HG03565 (cell line): ENCODE measurements around the gene HOXA11.
A peak's percentile ranks its signal among the peaks of the same experiment; 100 is the strongest.

Experiments
- ATAC-seq: cut with Tn5 transposase; IDR thresholded peaks from one replicate; pipeline ENCODE4 v1.9.1; 2021; ENCODE audit warnings: mild to moderate bottlenecking, moderate library complexity; ENCODE audit not compliant: unreplicated experiment

Gene HOXA11

DNA sequence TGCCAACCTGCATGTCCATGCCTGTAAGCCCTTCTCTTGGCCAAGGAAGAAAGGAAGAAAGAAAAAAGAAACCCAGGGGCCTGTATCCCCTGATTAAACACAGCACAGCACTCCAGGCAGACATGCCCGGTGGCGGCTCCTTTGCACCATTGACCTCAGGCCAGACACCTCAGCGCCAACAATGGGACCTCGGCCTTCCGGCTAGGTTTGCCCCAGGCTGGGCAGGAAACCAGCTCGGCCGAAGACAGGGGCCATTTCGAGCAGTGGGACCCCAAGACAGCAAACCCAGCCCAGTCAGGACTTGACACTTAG is 13.8 kb downstream of the HOXA11 start:
- no peak for ATAC-seq

DNA sequence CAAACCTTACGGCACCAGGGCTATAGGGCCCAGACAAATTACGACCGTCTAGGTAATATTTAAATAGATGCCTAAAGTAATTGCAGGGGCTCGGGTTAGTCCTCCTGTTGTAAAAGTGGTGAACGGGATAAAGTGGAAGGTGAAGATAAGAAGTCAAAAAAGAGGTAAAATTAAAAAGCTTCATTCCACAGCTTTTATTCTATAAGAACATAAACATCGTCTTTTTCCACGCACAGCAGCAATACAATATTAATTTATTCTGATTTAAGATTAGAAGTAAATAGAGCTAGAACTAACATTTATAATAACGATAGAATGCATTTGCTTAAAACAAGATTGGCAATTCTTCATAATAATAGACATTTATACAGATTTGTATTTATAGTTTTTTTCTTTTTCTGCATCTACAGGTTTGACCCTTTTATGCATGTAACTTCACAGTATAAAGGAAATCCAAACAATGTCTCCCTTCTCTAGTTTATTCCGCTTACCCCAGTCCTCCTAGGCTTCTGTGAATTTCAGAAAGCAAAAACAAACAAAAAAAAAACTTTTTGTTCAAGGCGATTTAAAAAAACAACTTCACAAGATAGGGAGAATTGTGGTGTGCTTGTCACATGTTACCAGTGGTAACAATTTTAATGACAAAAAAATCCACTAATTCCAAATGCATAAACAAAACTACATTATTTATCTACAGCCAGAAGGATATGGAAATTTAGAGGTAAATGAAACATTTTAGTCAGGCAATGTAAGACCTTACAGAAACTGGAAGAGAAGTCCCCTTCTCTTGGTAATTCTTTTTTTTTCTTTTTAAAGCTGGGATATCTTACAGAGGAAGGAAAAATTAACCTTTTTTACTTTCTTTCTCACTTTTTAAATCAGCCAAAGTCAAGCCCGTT is 14.4 kb downstream of the HOXA11 start:
- ATAC-seq: no peak

DNA sequence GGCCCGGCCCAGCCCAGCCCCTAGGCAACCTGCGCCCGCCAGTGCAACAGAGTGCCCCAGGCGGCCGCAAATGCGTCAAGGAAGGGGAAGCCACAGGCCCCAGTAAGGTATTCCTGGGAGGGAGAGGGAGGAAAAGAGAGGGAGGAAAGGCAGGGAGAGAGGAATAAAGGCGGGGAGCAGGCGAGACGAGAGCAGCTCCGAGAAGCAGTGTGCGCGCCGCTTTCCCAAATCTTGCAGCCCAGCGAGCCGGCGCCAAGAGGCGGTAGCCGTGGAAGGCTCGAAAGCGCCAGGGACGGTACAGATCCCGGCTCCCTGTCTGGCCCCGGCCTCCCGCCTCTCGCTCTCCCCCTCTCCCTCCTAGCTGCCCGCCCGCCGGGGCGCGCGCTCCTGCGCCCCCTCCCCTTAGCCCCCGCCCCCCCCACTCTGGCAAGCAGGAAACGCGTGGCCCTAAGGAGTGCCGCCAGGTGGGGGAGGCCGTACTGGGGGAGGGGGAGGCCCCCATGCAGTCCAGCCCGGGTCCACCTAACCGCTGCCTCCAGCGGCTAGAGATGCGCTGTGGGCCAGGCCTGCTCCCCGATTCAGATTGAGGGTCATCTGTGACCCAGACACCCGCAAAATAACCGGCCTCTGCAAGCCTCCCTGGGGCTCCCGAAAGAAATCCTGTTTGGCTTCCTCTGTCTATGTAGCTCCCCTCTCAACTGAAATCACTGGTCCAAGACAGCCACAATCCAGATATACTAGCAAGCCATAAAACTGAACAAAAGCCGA is 15.2 kb downstream of the HOXA11 start:
- ATAC-seq: no peak

DNA sequence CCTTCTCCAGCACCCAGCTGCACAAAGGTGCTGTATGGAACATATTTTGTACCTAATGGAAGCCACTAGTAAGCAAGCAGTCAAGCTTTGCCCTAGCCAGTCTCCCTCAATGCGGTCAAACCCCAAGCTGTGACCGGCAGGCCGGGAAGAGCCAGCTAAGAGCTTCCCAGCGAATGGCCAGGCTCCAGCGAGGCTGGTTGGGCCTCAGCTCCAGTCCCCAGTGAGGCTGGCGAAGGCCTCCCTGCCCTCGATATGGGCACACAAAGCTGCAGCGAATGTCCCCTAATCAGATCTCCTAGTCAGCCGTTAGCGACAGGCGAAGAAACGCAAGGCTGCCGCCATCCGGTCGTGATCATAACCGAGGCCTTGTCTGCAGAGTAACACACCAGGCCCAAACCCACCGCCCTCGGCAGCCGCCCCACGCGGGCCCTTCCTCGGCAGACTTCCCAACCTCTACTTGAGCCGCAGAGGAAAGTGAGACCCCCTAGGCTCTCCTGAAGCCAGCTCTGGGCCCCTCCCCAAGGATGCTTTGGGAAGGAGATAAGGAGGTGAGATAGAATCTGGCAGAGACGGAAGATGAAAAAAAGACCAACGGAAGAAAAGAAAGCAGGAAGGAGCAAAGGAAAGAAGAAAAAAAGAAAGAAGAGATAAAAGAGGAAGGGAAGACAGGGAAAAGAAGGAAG is 16.6 kb downstream of the HOXA11 start:
- ATAC-seq: no peak

DNA sequence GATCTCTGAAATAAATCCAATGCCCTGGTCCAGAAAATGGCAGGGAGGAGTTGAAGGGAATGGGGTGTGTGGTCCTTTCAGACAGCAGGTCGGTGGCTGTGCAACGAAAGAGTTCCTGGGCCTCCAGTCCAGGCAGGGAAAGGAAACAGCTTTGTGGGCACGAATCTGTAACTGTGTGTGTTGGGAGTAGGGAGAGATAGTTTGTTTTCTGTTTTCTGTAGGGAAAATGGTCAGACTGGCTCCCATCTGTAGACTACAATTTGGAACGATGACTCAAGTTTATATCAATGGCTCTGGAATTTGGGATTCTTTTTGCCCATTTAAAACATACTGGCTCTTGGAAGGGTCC is 17.1 kb downstream of the HOXA11 start:
- no peak for ATAC-seq

DNA sequence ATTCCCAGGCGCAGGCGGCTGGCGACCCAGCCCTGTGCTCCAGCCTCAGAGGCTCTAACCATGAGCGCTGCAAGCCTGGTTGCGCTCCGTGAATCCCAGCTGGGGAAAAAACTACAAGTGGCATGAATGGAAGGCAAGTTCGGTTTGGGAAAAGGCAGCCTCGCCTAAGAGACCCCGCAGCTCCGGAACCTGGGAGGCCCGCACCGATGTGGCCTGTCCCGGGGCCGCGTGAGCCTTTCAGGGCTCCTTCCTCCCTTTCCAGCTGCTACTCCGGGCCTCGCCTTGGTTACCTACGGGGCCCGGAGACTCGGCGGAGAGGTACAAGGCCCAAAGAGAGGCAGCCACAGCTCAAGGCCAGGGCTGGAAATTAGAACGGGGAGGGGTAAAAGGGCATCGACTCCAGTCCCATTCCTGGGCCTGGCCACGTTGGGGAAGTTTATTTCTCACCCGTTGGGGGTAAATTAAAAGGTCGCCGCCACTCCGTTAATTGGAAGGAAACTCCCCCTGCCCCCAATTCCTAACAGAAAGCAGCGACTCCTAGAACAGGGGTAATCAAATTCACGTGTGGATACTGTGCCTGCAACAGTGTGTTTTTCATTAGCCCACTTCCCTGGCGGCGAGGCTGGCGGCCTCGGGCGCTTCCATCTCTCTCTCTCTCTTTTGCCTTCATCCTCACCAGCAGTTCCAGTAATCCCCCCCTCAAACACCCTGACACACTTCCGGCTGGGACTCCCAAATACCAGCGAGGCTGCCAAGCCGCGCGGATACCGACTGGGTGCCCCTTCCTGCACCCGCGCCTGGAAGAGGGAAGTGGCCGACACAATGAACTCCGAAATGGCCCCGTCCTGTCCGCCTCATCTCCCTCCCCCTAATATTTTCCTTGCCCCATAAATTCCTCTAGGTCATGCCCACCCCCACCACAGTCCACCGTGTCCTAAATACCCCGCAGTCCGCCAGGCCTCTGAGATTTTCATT is 18.2 kb downstream of the HOXA11 start:
- ATAC-seq: no peak

DNA sequence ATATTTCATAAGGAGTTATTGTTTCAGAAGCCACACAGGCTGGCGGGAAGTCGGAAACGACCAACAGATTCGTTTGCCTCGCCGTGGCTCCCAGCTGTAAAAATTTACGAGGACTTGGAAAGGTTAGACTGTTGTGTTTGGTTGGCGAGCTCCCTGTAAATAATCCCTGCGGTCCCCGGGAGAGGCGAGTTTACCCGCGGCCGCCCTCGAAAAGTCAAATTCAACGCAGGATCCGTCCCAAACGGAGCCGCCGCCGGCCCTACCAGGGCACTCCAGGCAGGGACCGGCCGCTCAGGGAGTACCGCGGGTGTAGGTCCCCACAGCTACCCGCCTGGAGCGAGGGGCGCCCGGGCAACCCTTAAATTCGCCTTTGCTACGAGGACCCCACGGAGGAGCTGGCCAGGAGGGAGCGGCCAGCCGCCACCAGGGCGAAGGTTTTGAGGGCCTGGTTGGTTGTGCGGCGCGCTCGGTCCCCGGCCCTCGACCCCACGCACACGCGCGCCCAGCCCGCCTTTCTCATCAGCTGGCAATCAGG is 19.0 kb downstream of the HOXA11 start:
- no peak for ATAC-seq

DNA sequence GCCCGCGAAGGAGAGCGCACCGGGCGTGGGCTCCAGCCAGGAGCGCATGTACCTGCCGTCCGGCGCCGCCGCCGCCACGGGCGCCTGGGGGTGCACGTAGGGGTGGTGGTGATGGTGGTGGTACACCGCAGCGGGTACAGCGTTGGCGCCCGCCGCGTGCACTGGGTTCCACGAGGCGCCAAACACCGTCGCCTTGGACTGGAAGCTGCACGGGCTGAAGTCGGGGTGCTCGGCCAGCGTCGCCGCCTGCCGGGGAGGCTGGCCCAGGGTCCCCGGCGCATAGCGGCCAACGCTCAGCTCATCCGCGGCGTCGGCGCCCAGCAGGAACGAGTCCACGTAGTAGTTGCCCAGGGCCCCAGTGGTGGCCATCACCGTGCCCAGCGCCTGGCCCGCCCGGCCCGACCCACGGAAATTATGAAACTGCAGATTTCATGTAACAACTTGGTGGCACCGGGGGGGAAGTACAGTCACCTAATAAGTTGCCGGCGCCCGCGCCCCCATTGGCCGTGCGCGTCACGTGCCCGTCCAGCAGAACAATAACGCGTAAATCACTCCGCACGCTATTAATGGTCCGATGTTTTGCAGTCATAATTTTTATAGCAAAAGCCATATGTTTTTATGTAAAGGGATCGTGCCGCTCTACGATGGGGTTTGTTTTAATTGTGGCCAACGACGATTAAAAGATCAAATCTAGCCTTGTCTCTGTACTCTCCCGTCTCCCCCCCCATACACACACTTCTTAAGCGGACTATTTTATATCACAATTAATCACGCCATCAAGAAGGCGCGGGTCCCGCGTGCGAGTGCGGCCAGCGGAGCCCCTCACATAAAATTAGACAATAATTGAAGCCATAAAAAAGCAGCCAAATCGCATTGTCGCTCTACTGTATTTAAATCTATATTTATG is 19.7 kb downstream of the HOXA11 start, which contains the start of gene HOXA9:
TSS of gene HOXA9 (minus strand) at position 449 of the 907 bp plus-strand sequence. CDS start at position 369, 80 bp downstream.
- ATAC-seq: no peak

DNA sequence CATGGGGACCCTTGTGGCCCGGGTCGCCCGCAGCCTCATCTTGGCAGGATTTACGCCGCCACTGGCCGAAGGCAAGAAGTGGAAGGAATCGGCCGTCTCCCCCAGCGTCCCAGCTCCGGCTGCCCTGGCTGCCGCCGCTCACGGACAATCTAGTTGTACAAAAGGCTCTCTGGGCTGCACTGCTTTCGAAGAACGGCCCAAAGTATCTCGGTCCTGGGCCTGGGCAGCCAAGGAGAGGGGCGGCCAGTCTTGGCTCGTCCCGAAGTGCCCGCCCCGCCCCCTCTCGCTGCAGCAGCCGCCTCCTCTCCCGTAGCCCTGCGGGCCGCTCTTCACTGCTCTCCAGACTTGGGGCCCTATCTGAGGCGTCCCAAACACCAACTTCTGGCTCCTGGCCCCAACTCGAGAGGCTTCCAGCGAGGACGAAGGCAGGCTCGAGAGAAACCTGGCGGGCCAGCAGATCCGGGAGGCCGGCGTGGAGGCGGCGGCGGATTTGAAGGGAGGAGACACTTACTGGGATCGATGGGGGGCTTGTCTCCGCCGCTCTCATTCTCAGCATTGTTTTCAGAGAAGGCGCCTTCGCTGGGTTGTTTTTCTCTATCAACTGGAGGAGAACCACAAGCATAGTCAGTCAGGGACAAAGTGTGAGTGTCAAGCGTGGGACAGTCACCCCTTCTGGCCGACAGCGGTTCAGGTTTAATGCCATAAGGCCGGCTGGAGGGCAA is 20.5 kb downstream of the HOXA11 start:
- no peak for ATAC-seq

DNA sequence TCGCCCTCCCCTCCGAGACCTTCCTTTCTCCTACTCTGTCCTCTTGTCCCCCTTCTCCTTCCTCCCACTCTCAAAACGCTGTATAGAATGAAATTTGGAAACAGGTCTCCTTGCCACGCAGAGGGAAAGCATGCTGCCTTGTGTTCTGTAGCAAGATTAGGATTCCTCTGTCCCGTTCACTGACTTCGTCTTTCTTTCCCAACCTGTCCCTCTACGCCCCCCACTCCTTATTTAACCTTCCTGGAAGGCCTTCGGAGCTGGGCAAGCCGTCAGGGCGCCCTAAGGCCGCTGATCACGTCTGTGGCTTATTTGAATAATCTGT is 21.0 kb downstream of the HOXA11 start:
- ATAC-seq: no peak

DNA sequence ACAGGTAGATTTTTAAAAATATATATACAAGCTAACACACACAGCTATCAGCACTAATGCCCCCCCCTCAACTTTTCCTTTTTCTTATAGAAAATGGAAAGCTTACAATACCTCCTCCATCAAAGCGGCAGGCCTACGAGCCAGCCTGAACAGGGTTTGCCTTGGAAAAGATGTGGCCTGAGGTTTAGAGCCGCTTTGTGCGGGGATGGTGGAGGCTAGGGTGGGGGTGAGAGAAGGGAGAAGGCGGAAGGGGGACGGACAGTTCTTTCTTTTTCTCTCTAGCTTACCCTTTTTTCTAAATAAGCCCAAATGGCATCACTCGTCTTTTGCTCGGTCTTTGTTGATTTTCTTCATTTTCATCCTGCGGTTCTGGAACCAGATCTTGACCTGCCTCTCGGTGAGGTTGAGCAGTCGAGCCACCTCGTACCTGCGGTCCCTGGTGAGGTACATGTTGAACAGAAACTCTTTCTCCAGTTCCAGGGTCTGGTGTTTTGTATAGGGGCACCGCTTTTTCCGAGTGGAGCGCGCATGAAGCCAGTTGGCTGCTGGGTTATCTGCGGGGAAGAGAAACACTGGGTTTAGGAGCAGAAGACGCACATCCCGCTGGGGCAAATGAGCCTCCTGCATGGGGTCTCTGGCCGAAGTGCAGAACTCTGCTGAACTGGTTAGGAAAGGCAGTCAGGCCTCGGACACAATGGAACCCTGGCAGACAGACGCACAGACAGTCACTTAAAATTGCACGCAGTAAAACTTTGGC is 21.6 kb downstream of the HOXA11 start:
- no peak for ATAC-seq

DNA sequence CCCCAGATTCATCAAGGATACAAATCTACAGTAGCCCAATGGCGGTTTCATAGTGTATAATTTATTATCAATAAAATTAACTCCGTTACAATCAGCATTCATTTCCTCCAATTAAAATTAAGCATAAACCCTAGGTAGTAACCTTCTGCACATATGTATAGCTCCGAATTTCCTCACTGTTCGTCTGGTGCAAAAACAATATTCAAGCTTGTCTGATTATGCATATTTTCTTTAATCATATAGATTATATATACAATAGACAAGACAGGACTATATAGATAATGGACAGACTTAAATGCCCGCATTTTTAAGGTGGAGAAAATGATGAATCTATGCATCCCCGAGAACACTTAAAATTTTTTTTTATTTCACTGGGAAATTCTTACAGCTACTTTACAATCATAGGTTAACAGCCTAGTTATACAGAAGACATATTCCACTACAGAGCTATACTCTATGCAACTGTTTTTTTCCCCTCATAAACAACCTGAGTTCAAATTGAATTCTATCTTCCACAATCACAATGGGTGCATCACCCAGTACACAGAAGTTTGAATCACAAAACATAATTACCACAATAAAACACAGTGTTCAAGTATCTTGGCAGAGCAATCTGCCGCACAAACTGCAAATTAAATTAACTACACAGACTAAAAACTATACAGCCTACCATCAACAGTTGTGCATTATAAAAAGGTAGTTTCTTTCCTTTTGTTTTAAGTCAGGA is 22.3 kb downstream of the HOXA11 start:
- ATAC-seq: no peak

DNA sequence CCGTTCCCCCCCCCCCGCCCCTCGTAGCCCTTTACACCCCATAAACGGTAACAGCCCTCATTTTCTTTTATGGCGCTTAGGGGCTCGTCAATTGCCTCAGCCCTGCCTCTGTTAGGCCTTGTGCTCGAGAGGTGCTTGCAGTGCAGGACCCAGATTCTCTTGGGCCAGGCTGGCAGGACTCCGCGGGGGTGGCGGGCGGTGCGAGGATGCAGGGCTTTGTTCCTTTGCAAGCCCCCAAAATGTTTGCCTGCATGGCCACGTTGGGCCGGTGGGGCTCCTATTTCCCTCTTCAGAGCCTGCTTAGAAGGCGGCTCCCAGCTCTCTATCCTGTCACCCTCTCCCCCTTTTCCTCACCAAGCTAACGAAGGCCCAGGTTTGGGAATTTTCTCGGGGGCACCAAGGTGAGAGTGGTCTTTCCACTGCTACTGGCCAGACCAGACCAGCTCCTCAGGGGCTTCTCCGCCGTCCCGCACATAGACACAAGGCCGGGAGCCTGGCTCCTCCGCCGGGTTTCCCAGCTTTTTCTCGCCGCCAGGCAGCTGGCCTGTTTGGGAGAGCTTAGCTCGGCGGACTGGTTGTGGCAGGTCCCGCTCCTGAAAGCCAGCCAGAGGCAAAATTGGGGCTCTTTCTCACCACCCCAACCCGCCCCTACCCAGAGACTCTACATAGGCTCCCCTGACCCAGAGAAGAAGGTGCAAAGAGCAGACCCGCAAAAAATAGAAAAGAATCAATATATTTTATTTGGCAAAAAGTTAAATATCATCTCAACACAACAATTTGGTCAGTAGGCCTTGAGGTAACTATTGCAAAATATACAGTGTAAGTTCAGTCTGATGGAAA is 23.1 kb downstream of the HOXA11 start:
- no peak for ATAC-seq

DNA sequence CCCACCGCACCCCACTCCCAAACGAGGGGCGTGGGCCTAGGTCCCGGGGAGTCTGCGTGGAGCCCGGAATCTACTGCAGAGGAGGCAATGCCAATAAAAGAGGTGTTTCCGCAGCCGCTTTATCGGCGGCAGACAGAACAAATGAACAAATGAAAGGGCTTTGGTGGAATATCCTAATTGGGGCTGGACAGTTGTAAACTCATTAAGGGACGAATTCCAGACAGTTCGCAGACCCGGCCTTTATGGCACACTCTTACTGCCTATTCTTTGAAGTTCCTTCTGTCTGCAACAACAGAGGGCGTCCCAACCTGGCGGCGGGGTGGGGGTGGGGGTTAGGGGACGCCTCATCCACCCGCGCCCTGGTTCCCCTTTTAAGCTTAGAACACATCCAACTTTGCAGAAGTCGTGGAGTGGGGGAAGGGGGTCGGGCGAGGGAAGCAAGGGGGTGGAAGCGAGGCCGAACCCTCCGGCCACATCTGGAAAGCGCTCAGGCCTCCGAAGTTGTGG is 23.8 kb downstream of the HOXA11 start:
- no peak for ATAC-seq

DNA sequence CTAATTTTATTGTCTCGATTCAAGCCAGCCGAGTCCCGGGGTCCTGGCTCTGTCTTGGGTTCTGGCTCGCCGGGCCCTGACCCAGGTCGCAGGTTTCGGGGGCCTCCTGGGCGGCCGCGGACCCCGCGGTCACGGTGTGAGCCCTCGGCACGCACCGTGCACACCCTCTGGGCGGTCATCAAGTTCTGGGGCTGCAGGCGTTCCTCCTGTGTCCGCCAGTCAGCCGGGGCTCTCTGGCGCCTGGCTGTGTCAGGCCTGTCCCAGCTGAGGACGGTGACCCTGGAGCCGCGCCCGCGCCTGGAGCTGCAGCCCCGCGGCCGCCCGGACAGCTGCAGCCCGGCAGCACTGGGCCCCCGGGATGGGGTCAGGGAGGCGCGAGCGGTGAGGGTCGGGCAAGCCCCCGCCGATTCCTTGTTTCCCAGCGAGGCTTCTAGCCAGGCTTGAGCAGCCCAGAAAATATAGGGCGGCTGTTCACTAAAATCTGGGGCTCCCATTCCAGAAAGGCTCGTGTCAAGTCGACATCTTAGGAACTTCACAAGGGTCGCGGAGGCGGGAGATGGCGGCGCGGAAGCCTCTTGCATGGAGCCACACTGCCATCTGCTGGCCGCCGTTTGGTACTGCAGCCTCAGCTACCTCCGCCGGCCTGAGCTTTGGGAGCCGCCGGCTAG is 24.4 kb downstream of the HOXA11 start:
- ATAC-seq: peak; percentile 53

DNA sequence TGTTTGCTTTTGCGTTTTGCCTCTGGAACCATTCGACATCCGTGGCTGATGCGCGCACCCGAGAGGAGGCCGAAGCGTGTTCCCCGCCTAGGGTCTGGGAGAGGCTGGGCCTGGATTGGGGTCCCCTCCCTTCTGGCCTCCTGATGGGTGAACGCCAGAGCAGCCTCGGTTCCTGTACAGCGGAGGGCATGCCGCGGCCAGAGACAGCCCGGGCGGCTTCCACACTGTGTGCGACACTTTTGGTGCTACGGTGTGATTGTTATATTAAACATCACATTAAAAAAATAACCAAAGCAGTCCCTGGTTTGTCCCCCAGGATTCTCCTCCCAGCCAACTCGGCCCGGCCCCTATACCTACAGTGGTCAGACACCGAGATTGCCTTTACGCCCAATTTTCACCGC is 24.9 kb downstream of the HOXA11 start:
- no peak for ATAC-seq
